ENCODE results near the gene DGKB. TPM values are rescaled to one million over a fixed set of nuclear protein-coding genes. Genes with fewer than 3 reads are reported as not detected.

Gene DGKB
- 2.9 TPM for total RNA-seq

DNA sequence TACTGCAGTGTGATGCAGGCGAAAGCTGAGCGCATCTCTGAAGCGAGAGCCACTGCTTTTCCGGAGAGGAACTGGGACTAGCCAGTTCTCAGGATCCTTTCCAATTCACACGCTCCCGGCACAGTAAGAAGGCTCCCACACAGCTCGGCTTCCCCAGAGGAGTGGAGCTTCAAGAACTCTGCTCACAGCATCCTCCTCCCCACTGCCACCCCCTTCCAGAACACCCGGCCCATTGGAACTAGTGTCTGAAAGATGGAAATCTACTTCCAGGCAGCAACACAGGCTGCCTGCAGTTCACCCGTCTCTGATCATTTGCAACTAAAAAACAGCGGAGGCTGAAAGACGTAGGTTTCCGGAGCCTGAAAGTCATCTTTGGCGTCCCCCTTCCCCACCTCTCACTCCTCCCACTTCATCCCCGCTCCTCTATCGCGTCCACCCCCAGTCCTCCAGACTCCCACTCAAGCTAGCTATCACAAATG is at the start of gene DGKB:
Gene DGKB, minus strand, starts transcription at position 163 of the 479 bp plus-strand sequence.
- DNase-seq: no peak

DNA sequence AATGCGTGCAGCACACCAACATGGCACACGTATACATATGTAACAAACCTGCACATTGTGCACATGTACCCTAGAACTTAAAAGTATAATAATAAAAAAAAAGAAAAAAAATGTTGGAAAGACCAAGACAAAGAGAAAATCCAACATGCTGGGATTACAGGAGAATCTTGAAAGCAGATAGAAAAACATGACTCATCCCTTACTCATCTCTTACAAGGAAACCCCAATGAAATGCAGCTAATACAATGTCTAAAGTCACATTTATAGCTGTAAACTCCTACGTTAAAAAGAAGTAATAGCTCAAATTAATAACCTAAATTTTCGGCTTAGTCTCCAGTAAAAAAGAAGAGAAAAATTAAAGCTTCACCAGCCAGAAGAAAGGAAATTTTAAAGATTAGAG is 47.5 kb upstream of the DGKB start:
- DNase-seq: no peak

DNA sequence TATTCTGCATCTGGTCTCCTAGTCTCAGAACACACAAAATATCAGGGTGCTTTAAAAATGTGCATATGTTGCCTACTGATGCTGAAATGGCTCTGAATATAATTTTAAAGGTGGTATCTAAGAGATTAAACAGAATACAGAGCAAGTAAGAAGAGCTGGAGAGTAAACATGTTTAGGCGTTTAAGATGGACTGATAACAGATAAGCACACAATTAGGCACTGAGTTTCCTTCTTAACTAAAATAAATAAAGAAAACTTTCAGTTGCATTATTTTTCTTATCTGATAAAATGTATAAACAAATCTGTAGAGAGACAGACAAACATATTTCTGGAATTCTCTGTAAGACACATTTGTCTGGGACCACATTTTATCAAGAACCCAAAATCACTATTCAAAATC is 35.6 kb upstream of the DGKB start:
- no peak for DNase-seq

DNA sequence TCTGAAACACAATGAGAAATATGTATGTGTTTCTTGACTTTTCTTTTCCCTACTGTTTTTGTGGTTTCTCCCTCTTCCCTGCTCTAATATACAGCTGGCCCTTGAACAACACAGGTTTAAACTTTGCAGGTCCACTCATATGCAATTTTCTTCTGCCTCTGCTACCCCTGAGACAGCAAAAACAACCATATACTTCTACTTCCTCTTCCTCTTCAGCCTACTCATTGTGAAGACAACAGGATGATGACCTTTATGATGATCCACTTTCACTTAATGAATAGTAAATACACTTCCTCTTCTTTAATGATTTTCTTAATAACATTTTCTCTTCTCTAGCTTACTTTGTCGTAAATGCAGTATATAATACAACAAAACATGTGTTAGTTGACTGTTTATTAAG is 35.0 kb upstream of the DGKB start:
- DNase-seq: no peak

DNA sequence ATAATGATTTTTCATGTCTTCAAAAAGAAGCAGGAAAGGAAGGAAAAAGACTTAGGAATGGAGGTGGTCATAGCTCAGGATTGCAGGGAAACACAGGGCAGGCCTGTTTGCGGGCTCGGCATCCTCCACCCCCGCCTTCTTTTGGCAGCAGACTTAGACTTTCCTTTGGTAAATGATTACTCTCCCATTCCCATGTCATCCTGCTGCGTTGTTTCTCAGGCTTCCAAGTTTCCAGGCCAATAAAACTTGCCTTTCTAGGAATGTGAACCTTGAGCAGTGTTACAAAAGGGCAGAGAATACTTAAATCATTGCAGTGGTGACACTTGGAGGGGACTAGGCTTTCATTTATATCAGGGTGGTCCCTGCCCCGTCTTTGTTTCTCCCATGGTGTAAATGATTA is 34.0 kb upstream of the DGKB start:
- DNase-seq: no peak

DNA sequence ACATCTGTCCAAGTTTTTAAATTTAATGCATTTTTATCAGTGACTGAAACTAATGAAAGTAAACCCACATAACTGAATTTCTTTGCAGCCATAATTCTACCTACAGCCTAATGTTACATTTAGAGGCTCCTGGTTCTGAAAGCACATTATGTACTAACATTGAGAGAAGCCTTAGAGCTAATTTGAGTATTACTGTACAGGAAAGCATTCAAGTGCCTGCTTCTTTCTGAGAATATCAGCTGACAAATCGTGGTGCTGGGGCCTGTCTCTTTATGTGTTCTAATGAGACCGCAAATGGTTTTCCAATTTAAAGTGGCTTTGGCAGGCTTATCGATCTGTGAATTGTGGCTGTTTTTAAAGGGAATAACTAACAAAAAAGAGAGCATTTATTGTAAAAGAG is 32.3 kb upstream of the DGKB start:
- DNase-seq: no peak

DNA sequence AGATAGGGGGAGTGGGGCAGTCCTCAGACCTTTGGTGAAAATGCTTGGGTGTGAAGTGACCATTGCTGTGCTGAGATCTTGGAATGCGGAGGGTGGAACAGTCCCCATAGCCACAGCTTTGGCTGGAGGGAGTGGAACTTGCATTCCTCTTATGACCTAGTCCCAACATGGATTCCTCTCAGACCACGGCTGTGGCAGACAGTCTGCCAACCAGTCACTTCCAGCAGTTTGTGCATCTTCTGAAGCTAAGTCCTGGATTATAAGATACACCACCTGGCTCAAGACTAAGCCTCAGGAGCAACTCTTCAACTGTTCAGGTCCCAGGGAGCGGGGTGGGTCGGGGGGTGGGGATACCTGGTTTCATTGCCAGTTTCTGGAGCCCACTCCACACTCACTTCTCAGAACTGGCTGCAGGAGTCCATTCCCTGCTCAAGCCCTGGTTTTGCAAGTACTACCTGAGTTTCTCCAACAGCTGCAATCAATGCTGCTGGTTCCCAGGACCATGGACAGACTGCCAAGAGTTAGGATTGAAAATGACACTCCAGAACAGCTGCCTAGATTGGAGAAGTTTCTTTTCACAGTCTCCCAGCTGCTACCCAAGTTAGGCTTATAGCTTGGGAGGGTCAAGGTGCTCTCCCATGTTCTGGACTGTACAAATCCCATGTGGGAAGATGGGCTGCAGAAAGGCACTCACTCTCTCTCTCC is 29.1 kb upstream of the DGKB start:
- DNase-seq: no peak

DNA sequence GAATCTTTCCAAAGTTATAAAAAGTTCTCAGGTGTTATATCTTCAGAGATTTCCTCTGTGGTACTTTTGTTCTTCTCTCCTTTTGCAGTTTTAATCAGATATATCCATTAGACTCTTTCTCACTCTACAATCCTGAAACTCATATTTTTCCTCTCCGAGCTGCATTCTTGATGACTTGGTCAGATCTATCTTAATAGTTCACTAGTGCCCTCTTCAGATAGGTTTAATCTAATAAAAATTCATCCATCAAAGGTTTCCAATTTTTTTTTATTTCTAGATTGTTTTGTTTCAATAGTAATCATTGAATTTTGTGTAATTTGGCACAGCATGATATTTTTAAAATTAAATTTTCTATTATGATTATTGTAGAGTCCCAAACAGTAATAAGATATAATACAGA is 21.8 kb upstream of the DGKB start:
- no peak for DNase-seq

DNA sequence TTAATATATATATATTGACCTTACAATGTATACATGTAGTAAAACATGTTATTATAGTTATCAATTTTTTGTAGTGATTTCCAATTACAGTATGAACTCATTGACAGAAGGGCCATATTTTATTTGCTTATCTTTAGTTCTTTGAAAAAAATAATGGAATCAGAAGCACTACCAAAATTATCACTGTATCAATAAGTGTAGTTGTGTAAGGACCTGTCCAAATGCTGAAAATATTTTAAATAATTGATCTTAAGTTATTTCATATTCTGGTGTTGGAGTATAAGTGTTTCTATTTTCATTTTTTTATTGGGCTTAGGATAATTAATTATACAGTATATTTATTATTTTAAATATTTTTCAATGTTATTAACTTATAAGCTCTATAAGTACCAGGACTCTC is 8.5 kb upstream of the DGKB start:
- DNase-seq: no peak

DNA sequence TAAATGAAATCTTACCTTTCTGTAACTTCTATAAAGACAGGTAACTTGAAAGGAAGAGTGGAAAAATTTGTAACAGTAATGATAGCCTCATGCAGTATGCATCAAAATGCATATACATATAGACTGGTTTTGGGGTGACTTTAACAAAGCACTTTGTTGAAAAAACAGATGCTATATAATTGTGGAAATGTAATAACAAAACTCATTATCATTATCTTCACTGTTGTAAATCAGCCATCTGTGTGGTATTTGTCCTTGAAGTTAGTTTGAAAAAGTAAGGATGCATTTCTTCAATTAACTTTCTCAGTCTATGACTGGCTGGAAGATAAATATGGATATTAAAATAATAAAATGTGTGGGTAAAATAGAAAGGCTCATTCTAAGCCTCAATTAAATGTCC is 6.1 kb upstream of the DGKB start:
- DNase-seq: no peak

DNA sequence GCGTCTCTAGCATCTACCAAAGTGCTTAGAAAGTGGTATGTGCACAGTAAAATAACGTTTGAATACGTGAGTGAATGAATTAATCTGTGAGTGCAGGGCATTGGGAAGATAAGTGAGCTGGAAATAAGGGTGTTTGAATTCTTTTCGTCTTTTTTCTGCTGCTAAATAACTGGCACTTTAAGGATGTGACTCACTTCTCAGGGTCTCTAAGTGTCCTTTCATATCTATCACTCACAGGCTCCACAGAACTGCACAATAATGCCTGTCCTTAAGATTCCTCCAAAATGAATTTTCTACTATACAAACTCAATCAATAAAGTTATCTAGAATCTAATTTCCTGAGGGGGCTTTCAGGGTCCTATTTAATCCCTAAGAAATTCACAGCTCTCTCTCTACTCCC is 3.2 kb upstream of the DGKB start:
- no peak for DNase-seq

DNA sequence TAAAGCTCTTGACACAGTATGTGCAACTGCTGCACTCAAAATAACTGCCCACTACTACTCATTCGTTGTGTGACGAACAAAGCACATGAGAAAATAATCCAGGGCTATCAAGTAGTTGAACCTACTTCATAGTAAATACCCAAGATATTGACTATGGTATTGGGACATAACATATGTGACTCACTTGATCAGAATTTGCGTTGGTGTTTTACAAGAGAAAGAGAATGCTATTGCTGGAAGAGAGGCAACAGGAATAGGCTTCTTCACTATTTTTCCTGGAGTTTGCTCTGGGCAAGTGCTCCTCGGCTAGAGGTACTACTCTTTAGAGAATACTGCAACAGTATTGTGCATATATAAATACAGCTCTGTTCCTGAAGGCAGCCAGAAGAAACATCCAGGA is 2.5 kb downstream of the DGKB start:
- DNase-seq: no peak

DNA sequence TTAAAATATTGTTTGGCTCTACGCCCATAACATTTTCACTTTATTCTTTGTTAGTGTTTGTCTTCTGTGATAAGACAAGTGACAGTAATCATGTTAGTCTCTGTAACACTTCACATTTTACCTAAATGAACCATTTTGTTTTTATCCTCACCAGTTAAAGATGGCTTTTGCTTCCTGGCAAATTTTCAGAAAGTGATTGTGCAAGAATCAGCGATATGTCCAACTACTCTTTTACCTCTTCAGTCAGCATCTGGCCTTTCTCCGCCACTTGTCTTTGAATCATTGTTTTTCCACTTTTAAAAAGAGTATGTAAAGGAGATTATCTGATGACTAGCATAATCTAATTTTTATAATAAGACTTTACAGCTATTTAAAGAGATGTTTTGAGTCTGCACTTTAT is 3.5 kb downstream of the DGKB start:
- DNase-seq: no peak

DNA sequence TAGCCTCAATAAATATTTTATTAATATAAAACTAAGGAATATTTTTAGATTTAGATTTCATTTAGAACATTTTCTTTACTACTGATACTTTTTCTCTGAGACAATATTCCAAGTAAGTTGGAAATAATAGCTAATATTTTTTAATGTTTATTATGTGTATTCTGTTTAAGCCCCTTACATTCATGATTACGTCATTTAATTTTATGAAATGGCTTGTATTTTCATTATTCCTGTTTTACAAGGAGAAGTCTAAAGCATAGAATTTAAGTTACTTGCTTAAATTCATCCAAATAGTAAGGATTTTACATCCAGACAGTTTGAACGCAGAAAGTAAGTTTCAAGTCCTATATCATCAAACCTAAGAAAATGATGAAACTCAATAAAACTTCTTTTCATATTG is 6.1 kb downstream of the DGKB start:
- no peak for DNase-seq

DNA sequence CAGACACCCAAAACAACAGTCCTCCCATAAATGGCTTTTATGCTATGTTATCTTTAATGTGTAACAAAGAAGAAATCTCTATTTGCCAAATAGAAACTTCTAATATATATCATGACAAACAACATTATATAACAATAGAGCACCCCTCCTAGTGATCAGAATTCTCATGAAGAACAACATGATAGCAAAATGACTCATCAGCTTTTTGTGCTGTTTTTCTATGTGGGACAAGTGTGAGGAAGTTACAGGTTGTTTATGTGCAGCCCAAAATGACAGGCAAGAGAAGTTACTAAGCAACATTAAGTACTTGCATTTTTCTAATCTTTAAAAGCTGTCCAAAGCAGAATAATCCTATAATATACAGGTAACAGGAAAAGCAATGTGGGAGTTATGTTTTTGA is 7.7 kb downstream of the DGKB start:
- DNase-seq: no peak

DNA sequence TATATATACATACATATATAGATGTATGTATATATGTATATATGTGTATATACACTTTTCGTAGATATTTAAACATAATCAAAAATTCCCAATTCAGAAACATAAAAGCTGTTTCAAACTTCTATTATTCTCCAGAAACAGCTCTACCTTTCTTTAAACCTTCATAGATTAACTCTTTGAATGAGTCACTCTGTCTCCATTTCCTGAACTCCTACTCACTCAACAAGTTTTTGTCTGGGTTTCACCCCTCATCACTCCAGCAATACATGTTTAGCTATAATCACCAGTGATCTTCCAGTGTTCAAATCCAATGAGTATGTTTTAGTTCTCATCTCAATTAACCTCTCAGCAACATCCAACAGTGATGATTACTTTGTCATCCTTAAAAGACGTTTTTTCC is 9.6 kb downstream of the DGKB start:
- DNase-seq: no peak

DNA sequence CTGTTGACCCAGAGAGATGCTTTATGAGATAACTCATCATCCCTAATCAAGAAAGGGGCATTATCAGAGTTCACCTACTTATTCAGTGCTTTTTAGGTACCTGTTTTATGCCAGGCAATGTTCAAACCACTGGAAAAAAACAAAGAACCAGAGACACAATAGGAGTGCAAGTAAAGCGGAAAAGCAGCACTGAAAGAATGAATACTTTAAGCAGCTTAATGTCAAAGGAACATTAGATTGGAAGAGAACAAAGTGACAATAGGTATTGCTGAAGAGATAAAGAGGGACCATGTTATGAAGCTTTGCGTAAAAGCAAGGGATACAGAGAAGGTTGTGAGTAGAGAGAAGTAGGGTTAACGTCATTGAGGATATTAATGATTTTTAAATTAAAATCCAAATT is 11.3 kb downstream of the DGKB start:
- no peak for DNase-seq

DNA sequence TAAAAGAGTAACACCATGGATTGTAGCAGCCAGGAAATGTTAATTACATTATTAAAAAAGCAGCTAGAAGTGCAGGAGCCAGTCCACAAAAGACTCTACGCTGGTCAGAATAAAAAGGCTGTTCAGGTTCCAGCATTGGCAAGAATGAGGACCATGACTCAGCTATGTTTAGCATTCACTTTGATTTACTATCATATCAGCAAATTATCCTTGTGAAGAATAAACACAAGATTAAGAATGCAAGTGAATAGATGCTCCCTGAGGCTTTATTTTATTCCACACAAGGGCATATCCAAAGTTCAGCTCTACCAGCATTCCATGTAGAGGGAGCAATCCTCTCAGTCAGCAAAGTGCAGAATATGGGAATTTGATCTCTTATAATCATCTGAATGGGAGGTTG is 13.6 kb downstream of the DGKB start:
- no peak for DNase-seq

DNA sequence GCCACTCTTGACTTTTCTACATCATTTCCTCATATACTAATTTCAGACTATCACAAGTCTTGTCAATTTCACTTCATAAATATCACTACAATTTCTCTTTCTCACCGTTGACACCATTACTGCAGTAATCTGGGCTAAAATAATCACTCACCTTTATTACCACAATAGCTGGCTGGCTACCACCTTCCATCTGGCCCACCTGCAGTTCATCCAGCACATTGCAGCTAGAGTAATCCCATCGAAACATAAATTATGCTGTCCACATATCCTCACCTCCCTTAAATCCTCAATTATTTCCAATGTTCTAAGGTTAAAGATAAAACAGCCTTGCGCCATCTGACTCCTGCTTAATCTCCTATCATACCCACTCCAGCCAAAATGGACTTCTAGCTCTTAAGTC is 16.0 kb downstream of the DGKB start:
- no peak for DNase-seq

DNA sequence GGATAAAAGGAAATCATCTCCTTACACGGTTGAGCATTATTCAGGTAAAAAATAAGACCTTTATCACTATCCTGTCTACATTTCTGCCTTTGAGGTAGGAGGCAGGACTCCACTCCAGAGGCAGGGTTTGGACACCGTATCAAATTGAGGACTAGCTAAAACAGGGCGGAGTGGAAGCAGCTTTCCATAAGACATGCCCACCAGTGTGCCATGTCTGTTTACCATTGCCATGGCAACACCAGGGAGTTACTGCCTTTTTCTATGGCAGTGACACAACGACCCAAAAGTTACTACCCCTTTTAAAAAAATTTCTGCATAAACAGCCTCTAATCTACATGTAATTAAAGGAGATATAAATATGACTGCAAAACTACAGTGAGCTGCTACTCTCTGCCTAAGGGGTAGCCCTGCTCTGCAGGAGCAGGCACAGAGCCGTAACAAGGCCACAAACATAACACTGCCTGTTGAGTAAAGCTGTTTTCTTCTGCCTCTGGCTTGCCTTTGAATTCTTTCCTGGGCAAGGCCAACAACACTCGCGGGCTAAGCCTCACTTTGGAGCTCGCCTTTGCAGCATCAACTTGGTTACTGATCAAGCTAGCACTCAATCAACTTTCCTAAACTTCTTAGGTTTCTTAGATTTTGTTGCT is 26.5 kb downstream of the DGKB start:
- no peak for DNase-seq

DNA sequence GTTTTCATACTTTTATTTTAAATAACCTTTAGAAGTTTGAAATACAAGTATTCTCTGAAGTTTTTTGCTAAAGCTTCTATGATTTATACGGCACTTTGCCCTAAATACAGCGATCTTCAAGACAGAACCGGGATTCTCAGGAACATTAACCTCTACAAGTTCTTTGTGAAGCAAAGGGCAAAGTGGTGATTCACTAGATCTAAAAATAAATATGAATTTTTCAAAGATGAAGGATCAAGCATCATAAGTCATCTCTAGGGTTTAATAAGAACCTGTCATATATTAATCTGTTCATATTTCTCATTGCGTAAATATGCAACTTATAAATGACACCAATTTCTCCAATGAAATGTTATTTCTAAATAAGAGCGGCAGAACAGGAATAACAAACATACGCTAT is 30.7 kb downstream of the DGKB start:
- DNase-seq: no peak

DNA sequence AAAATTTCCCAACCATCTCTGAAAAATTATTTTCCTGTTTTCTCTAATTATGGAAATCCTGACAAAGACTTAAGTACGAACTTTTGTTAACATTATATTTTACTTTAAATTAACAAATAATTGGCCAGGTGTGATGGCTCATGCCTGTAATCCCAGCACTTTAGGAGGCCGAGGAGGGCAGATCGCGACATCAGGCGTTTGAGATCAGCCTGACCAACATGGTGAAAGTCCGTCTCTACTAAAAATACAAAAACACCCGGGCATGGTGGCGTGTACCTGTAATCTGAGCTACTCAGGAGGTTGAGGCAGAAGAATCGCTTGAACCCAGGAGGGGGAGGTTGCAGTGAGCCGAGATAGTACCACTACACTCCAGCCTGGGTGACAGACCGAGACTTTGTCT is 32.2 kb downstream of the DGKB start:
- DNase-seq: no peak

DNA sequence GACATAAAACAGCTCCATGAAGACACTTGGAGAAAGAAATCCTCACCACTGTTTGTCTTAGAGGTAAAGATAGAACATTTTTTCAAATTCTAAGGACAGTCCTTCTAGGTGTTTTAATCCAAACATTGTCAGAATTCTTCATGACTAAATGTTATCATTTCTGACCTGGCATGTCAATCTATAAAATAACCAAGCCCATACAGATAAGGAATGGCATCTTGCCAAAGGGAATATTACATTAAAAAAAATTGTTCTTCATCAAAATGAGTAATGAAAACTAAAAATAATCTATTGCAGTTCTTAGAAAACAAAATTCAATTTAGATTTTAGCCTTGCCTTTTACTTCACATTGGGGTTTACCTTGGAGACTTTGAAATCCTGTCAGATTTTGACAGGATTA is 33.6 kb downstream of the DGKB start:
- no peak for DNase-seq

DNA sequence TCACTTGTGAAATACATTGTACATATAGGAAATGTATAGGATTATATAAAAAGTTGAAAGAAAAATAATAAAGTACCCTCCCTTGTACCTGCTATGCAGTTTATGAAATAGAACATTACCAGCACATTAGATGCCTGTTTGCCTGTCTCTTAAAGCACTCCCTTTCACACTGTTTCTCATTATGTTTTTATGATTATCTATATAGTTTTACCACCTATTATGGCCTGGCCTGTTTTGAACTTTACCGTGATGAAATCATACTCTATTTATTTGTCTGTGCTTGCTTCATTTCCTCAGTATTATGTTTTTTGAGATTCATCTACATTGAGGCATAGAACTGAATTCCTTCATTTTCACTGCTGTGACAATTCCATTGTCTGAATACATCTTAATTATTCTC is 41.1 kb downstream of the DGKB start:
- no peak for DNase-seq

DNA sequence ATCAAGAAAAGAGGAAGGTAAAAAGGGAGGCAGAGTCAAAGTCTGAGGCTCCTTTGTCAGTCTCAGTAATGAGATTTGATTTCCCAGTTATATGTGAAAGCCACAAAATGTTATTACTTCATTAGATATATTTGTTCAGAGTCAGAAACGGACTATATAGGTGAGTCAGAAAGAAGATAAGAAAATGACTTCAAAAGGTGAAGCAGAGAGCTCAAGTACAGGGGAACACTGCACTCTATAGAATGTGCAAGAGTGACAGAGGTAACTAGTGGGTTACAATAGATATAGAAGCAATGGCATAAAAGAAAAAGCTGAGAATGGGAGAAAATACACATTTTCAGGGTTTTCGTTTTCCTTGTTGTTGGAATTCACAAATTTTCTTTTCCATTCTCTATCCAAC is 43.3 kb downstream of the DGKB start:
- DNase-seq: no peak

Data from skin of body (tissue), 2 donors.